CD14-positive monocyte (primary cell): ENCODE results near the gene SHMT2. TPM values are rescaled to one million over a fixed set of nuclear protein-coding genes. Genes with fewer than 3 reads are reported as not detected.

Experiments used
- DNase-seq, 3 donors: peaks; one replicate each; pipeline ENCODE4 v3.0.0-alpha.2; 2011 to 2022
- H2AFZ ChIP-seq: 2 replicates; pipeline ENCODE4 v1.6.0; 2012; ENCODE audit warnings: mild to moderate bottlenecking, low read depth, low read length, inconsistent platforms; ENCODE audit not compliant: insufficient read depth, poor library complexity, severe bottlenecking
- H3K27ac ChIP-seq, 2 donors: 1 replicate in 1 of 2; 2 replicates in 1 of 2; pipeline ENCODE4 v1.5.1; 2012 to 2013; ENCODE audit warnings: low read length in 2 of 2, control low read depth in 1 of 2, inconsistent platforms in 1 of 2, low read depth in 1 of 2, mild to moderate bottlenecking in 1 of 2
- H3K27me3 ChIP-seq, 2 donors: one replicate each; pipeline versions ENCODE4 v1.6.0 to v1.6.1; 2011 to 2013; ENCODE audit warnings: low read length in 2 of 2; ENCODE audit not compliant: control insufficient read depth in 2 of 2, insufficient read depth in 2 of 2
- H3K36me3 ChIP-seq, 2 donors: replicated peaks in 1 of 2; 1 replicate in 1 of 2; 2 replicates in 1 of 2; pipeline versions ENCODE4 v1.5.1 to v1.6.1; 2012 to 2013; ENCODE audit warnings: low read length in 2 of 2, control low read depth in 1 of 2, inconsistent platforms in 1 of 2, mild to moderate bottlenecking in 1 of 2; ENCODE audit not compliant: insufficient read depth in 2 of 2, control insufficient read depth in 1 of 2
- H3K4me1 ChIP-seq, 2 donors: 1 replicate in 1 of 2; 2 replicates in 1 of 2; pipeline versions ENCODE4 v1.5.1 to v1.6.1; 2012 to 2013; ENCODE audit warnings: low read length in 2 of 2, control low read depth in 1 of 2, inconsistent platforms in 1 of 2, mild to moderate bottlenecking in 1 of 2, moderate library complexity in 1 of 2; ENCODE audit not compliant: insufficient read depth in 2 of 2, control insufficient read depth in 1 of 2
- H3K4me2 ChIP-seq: replicated peaks from 2 replicates; pipeline ENCODE3; 2012; ENCODE audit warnings: low read length, moderate library complexity, mild to moderate bottlenecking; ENCODE audit not compliant: poor library complexity, severe bottlenecking; ENCODE audit errors: extremely low read depth
- H3K4me3 ChIP-seq, 3 experiments: fragments of 200-600 bp in 1 of 3; sonication (generic) in 1 of 3; replicated peaks in 1 of 3; 1 replicate in 2 of 3; 2 replicates in 1 of 3; pipeline ENCODE4 v1.5.1; 2011 to 2013; ENCODE audit warnings: low read length in 3 of 3, mild to moderate bottlenecking in 3 of 3, control low read depth in 2 of 3, low read depth in 2 of 3, inconsistent platforms in 1 of 3, moderate library complexity in 1 of 3
- H3K79me2 ChIP-seq: 2 replicates; pipeline ENCODE4 v1.6.0; 2012; ENCODE audit warnings: mild to moderate bottlenecking, control low read depth, inconsistent platforms, low read length, moderate library complexity; ENCODE audit not compliant: insufficient read depth
- H3K9ac ChIP-seq: 2 replicates; pipeline ENCODE4 v1.6.0; 2017; ENCODE audit warnings: low read length, mild to moderate bottlenecking; ENCODE audit not compliant: insufficient read depth, poor library complexity, severe bottlenecking
- H3K9me3 ChIP-seq, 2 donors: replicated peaks in 1 of 2; 1 replicate in 1 of 2; 2 replicates in 1 of 2; pipeline versions ENCODE4 v1.5.1 to v1.6.1; 2012 to 2013; ENCODE audit warnings: low read length in 2 of 2, control low read depth in 1 of 2; ENCODE audit not compliant: control insufficient read depth in 1 of 2, insufficient read depth in 1 of 2
- H4K20me1 ChIP-seq: 2 replicates; pipeline ENCODE4 v1.6.0; 2012; ENCODE audit warnings: mild to moderate bottlenecking, low read length, control low read depth, moderate library complexity; ENCODE audit not compliant: insufficient read depth
- H3K27ac Mint-ChIP-seq, 7 donors: one replicate each; pipeline ENCODE4 v1.8.0; 2020; ENCODE audit warnings: mild to moderate bottlenecking in 7 of 7, mixed read lengths in 7 of 7, moderate library complexity in 6 of 7, inconsistent platforms in 2 of 7
- H3K27me3 Mint-ChIP-seq, 3 donors: one replicate each; pipeline ENCODE4 v1.8.0; 2021 to 2022; ENCODE audit warnings: low read depth in 3 of 3, mild to moderate bottlenecking in 3 of 3, mixed read lengths in 3 of 3, moderate library complexity in 3 of 3, inconsistent platforms in 1 of 3
- H3K36me3 Mint-ChIP-seq, 2 donors: one replicate each; pipeline ENCODE4 v1.8.0; 2020; ENCODE audit warnings: mixed read lengths in 2 of 2, inconsistent platforms in 1 of 2, mild to moderate bottlenecking in 1 of 2
- H3K4me1 Mint-ChIP-seq: one replicate; pipeline ENCODE4 v1.8.0; 2020; ENCODE audit warnings: mild to moderate bottlenecking, mixed read lengths
- H3K4me3 Mint-ChIP-seq, 2 donors: one replicate each; pipeline ENCODE4 v1.8.0; 2020; ENCODE audit warnings: mild to moderate bottlenecking in 2 of 2, mixed read lengths in 2 of 2, moderate library complexity in 1 of 2
- H3K9me3 Mint-ChIP-seq, 7 donors: one replicate each; pipeline ENCODE4 v1.8.0; 2020 to 2022; ENCODE audit warnings: mixed read lengths in 7 of 7, mild to moderate bottlenecking in 6 of 7, moderate library complexity in 6 of 7, inconsistent platforms in 2 of 7
- CTCF ChIP-seq: fragments of 200-600 bp; IDR thresholded peaks from one replicate; pipeline ENCODE4 v1.8.0; 2022; ENCODE audit warnings: antibody characterized with exemption, mild to moderate bottlenecking
- WGBS: methylation state at CpG from one replicate; pipeline ENCODE4 v1.1.5; 2013; ENCODE audit warnings: missing lambda C conversion rate; ENCODE audit not compliant: insufficient coverage; 5-methylcytosine and 5-hydroxymethylcytosine counted together
- intact Hi-C, 2 donors: fragments of 100-400 bp; cut with micrococcal nuclease; formaldehyde crosslinking; loops; one replicate each; pipeline versions ENCODE4 v1.15.0 to v1.15.1; 2023
- polyA plus RNA-seq, 3 donors: library from polyadenylated mRNA; depleted of rRNA in 1 of 3; unstranded in 2 of 3; stranded (reverse) in 1 of 3; fragments of 300-500 nt in 2 of 3; fragments of >200 nt in 1 of 3; fragmentation: Illumina TruSeq in 2 of 3; gene quantifications; 1 replicate in 2 of 3; 2 replicates in 1 of 3; pipeline ENCODE4 v1.2.3, GENCODE V29; 2012 to 2021

SHMT2 gene
- polyA plus RNA-seq, 3 donors: 36.8 to 52.0 (median 39.8) TPM

- Histone ChIP-seq H3K9me3 (no peaks in the 10 kb centered on the region), H3K4me2 (no peak overlapping the region), H3K9ac (no peak overlapping the region), H3K4me1 (peaks cover 8 to 11% of the 10 kb centered on the region in 2 donors), H3K4me3 (no peak overlapping the region), H3K79me2 (no peaks in the 10 kb centered on the region), H3K27ac (peak overlapping the region; percentile 41 to 63), H3K27me3 (no peaks in the 10 kb centered on the region), H3K36me3 (peaks cover 56 to 87% of the 10 kb centered on the region in 2 donors), H2AFZ (no peak overlapping the region), H4K20me1 (no peaks in the 10 kb centered on the region)
- Mint-ChIP-seq H3K4me1 (peaks cover 15% of the 10 kb centered on the region), H3K4me3 (peak overlapping the region in 1 of 2 donors; percentile 55), H3K9me3 (peaks cover 0 to 2% (median 0%) of the 10 kb centered on the region in 7 donors), H3K36me3 (peaks cover 70 to 87% of the 10 kb centered on the region in 2 donors), H3K27me3 (no peaks in the 10 kb centered on the region), H3K27ac (peak overlapping the region; percentile 24 to 91 (median 86))
- no peak for DNase-seq
- 59% methylated on average over 4 of the region's 7 CpGs for WGBS
- intact Hi-C loops: no loop called here
- TF ChIP-seq CTCF: no peak
These were observed 38.8 kb downstream of the SHMT2 start for GRCh38 chr12:57268264-57268663.

GRCh38 chr12:57270966-57271470 lies 41.5 kb downstream of the SHMT2 start:
- no peak for TF ChIP-seq CTCF
- H2AFZ ChIP-seq: no peak overlapping the region
- H3K27ac ChIP-seq: no peak overlapping the region
- H3K4me2 ChIP-seq: no peak overlapping the region
- peaks cover 64 to 94% of the 10 kb centered on the region in 2 donors for H3K36me3 ChIP-seq
- no CpG with 5 or more reads among the region's 1 CpG for WGBS
- no peaks in the 10 kb centered on the region for H3K27me3 Mint-ChIP-seq
- H3K4me3 ChIP-seq: no peak overlapping the region
- intact Hi-C loops: no loop called here
- peaks cover 81 to 95% of the 10 kb centered on the region in 2 donors for H3K36me3 Mint-ChIP-seq
- H3K9me3 ChIP-seq: no peaks in the 10 kb centered on the region
- peaks cover 13% of the 10 kb centered on the region for H3K4me1 Mint-ChIP-seq
- H3K79me2 ChIP-seq: no peaks in the 10 kb centered on the region
- no peaks in the 10 kb centered on the region for H3K9me3 Mint-ChIP-seq
- H3K4me3 Mint-ChIP-seq: no peak overlapping the region
- no peak overlapping the region for H3K9ac ChIP-seq
- H3K4me1 ChIP-seq: peaks cover 8 to 11% of the 10 kb centered on the region in 2 donors
- H4K20me1 ChIP-seq: no peaks in the 10 kb centered on the region
- peak overlapping the region in 1 of 7 donors; percentile 53 for H3K27ac Mint-ChIP-seq
- no peaks in the 10 kb centered on the region for H3K27me3 ChIP-seq
- DNase-seq: no peak
